ENCODE data around the gene TGIF2. TPM values are rescaled to one million over a fixed set of nuclear protein-coding genes. Genes with fewer than 3 reads are reported as not detected.
A peak's percentile ranks its signal among the peaks of the same experiment; 100 is the strongest.

Gene TGIF2
- total and polyA plus RNA-seq, 2 of the 13 experiments (the other 11 are each of a cell fraction or from before 2014, with no cell fraction given): 41.3 to 53.9 TPM

- TF ChIP-seq ZNF276 (CRISPR knock-in tag; IDR thresholded peaks at IDR 0.05; ENCODE audit: low read depth) (no peak), MTA3 (CRISPR knock-in tag; IDR thresholded peaks at IDR 0.05) (no peak), MTF2 (CRISPR knock-in tag; IDR thresholded peaks at IDR 0.05; ENCODE audit: borderline replicate concordance) (no peak), ZNF431 (CRISPR knock-in tag; IDR thresholded peaks at IDR 0.05; ENCODE audit: borderline replicate concordance, low read depth) (no peak), GRHL1 (CRISPR knock-in tag; conservative IDR thresholded peaks at IDR 0.05) (no peak), ZSCAN31 (CRISPR knock-in tag; IDR thresholded peaks at IDR 0.05; ENCODE audit: low read depth) (no peak), MBD4 (IDR thresholded peaks at IDR 0.05; ENCODE audit: borderline replicate concordance, low read length) (no peak), GMEB2 (CRISPR knock-in tag; IDR thresholded peaks at IDR 0.05; ENCODE audit: low read depth) (no peak), ZBTB21 (CRISPR knock-in tag; IDR thresholded peaks at IDR 0.05) (peak; percentile 97), ZNF446 (CRISPR knock-in tag; IDR thresholded peaks at IDR 0.05) (no peak), NONO (IDR thresholded peaks at IDR 0.05) (no peak), NONO (CRISPR knock-in tag; conservative IDR thresholded peaks at IDR 0.05) (no peak), RELA (CRISPR knock-in tag; IDR thresholded peaks at IDR 0.05) (no peak), NFIC (IDR thresholded peaks at IDR 0.05; ENCODE audit: low read length) (no peak), EP300 (IDR thresholded peaks at IDR 0.05; ENCODE audit: low read depth in 2 of 2, low read length in 2 of 2) (no peak), EP300 (CRISPR knock-in tag; IDR thresholded peaks at IDR 0.05; ENCODE audit: borderline replicate concordance) (0 out of 2 replicates have a peak, but pooled peaks have one; percentile 22), PRPF4 (IDR thresholded peaks at IDR 0.05; ENCODE audit: low read depth, low read length, poor library complexity, severe bottlenecking) (no peak), HOXA3 (CRISPR knock-in tag; IDR thresholded peaks at IDR 0.05) (peak; percentile 59), GPBP1L1 (CRISPR knock-in tag; IDR thresholded peaks at IDR 0.05) (no peak), ARNT (IDR thresholded peaks at IDR 0.05) (no peak), ZNF414 (CRISPR knock-in tag; IDR thresholded peaks at IDR 0.05) (no peak), ZNF430 (CRISPR knock-in tag; IDR thresholded peaks at IDR 0.05) (no peak), NPAS2 (CRISPR knock-in tag; IDR thresholded peaks at IDR 0.05; ENCODE audit: borderline replicate concordance) (no peak), ZFP41 (CRISPR knock-in tag; IDR thresholded peaks at IDR 0.05; ENCODE audit: borderline replicate concordance) (no peak), ZNF879 (CRISPR knock-in tag; IDR thresholded peaks at IDR 0.05) (no peak)
Observed at GRCh38 chr20:36628076-36628475, 54.7 kb downstream of the TGIF2 start (continued).
